22Rv1 (cell line): ENCODE measurements around the gene BATF3.

Source experiments
- CTCF ChIP-seq: fragments of 450-650 bp; IDR thresholded peaks from 2 replicates; pipeline ENCODE4 v1.5.1; 2017; ENCODE audit warnings: mild to moderate bottlenecking
- ZFX ChIP-seq: fragments of 450-650 bp; IDR thresholded peaks from 2 replicates; pipeline ENCODE4 v1.6.1; 2017; ENCODE audit warnings: antibody characterized with exemption, borderline replicate concordance

DNA sequence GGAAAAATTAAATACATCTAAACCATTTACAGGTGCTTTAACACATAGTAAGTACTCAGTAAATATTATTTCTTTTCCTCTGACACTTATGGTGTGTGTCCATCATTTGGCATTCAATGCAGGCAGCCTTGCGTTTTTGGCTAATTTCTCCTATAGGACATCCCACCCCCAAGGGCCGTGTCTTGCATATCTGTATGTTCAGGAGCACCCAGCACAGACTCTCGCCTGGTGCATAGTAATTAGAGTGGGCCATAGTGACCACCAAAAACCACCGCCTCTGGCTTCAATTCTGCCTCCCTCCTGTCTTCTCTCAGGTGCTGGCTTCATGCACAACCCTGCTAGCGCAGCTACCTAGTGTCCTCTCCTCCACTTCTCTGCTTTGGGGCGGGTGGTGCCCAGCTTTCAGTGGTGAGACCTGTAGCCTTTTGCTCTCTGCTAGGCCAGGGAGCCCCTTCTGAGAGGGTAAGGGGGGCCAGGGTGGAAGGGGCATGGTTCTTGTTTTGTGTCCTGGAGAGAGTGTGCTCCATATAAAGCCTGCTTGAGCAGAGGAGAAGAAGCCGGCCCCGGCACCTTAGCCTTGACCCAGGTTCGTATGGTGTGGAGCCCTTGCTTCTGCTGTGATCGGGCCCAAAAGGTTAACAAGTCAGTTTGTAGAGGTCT, 33.4 kb downstream of the BATF3 start:
- TF ChIP-seq CTCF (no peak), ZFX (no peak)
